Left ventricle myocardium superior (tissue), 1 donor: ENCODE measurements around the gene CCDC148. TPM values are rescaled to one million over a fixed set of nuclear protein-coding genes. Genes with fewer than 3 reads are reported as not detected.

Source experiments
- ATAC-seq: fragments of 200-7000 bp; cut with Tn5 transposase; one replicate; pipeline ENCODE4 v1.9.1; 2020; ENCODE audit warnings: mild to moderate bottlenecking, moderate library complexity
- DNase-seq: peaks from one replicate; pipeline ENCODE4 v3.0.0-alpha.2; 2020
- intact Hi-C: fragments of 100-400 bp; cut with micrococcal nuclease; formaldehyde crosslinking; loops from one replicate; pipeline ENCODE4 v1.11.0; 2022
- total RNA-seq: library from RNA; stranded (reverse); fragmentation: NEBNext Ultra II Directional; extraction: Animal tissue kit (Norgen Biotek cat#: 25700); gene quantifications from one replicate; pipeline ENCODE4 v1.2.1, GENCODE V29; 2021
- donor health status: DM: no; HTN: yes; CAD: no; lungs with severe emphysema.

Gene CCDC148
- total RNA-seq, 1 donor from 2014 or later: 0.40 TPM

DNA sequence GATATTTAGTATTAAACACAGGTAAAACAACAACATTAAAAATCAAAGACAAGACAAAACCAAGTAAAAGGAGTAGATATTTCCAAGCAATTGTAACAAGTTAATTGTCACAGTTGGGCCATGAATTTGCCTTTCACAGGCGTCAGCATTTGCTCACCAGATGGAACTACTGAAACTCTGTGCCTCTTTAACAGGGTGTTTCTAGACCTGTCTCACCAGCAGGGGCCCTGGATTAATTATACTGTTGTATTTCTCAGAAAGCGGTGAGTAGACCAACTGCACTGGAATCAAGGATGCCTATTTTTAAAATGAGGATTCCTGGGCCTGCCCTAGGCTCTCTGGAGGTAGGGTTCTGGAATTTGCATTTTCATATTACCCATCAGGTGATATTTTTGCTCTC lies 262.3 kb downstream of the CCDC148 start:
- DNase-seq (no peak), ATAC-seq (no peak)
- intact Hi-C loops: no loop called here

DNA sequence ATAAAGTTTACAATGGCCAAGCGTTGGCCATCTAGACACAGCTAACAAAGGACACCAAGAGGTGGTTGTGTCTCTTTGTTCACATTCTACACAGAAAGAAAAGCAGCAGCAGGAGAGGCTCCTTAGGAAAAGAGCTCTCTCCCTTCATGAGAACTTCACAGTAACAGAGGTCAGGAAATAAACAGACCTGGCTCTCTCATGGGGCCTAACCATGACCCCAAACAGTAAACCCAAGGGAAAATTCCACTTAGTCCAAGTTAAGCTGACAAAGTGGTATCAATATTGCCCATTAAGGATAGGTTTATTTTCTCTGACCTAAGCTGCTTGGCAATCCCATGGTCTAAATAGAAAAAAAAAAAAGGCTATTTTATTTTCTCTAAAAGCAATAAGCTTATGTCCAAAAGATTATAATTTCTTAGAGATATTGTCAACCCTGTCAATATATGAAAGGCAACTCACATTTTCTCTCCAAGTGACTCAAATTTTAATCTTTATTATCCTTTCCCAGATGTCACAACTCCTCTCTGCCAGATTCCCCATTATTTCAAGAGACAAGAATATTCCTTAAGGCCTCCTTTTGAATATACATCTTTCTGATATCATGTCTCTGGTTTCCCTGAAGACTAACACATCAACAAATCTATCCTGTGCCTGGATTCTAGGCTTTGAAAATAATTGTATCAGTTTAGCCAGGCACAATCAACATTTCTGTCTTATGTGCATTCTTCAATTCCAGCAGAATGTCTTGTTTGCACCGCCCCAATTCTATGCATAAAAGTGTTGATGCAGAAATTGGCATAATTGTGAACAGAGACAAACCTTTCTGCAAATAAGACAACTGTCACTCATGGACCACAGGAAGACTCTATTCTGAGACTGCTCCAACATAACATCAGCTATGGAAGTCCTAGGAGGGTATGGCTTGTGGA lies 263.8 kb downstream of the CCDC148 start:
- intact Hi-C loops: no loop called here
- DNase-seq (no peak), ATAC-seq (no peak)

DNA sequence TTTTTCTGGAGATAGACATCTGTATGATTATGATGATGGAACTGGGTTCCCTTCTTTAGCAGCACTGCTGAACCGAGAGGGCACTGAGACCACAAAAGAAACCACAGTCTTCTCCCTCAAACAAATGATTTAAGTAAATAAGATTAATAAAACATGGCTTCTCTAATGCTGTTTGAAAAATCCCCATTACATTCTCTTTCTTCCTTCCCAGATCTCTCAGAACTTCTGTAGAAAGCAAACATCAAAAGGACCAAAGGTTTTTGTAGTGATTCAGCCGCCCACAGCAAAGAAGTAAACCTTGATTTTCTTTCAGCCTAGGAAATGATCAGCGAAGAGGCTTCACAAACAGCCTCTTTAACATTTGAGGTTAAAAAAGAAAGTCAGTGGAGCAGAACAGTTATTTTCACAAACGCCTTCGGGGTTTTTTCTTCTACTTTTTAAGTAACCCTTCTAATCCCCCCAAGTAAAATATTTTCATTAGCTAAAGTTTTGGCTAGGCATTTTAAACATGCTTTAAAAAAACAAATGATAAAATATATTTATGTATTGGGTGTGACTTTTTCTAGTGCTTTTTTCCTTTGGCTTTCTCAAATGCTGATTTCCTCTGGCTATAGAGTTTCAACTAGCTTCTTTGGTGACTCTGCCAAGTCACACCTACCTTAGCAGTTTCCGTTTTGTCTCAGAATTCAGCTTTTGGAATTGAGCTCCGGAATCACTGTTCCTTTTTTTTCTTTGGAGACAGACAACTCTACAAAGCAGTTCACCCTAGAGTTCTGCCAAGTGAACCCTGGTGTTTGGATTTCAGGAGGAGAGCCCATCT lies 265.3 kb downstream of the CCDC148 start:
- DNase-seq (no peak), ATAC-seq (no peak)
- intact Hi-C loops: no loop called here

DNA sequence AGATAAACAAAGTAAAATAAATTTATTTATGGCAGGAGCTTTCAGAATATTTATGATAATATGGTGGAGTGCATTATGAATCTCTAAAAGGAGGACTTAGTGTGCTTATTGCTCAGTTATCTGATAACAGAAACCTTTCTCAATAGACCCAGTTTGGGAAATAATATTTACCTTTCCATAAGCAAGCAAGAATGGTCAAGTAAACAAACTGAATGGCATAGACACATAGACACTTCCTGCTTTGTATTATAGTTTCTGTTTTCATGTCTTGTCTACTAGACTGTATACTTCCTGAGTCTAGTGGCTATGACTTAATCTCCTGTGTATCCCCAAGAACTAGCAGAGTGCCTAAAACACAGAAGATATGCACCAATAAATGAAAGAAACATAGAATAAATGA lies 267.0 kb downstream of the CCDC148 start:
- intact Hi-C loops: no loop called here
- DNase-seq (no peak), ATAC-seq (no peak)

DNA sequence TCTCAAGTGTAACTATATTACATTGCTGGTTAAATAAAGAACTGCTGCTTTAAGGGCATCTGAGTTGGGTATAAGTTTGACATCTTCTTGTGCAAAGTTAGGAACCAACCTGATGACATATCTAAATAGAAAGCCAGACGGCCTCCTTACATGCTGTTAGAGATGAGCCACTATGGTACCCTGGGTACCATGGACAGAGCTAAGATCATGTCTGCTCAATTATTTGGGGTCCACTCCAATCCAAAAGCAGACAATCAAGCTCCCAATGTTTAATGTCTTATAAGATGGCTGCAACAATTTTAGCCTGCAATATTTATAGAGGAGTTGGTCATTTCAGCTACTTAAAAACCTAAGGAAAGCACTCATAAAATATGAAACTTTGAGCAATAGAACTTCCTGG lies 268.6 kb downstream of the CCDC148 start:
- ATAC-seq: no peak
- intact Hi-C loops: no loop called here
- DNase-seq: no peak

DNA sequence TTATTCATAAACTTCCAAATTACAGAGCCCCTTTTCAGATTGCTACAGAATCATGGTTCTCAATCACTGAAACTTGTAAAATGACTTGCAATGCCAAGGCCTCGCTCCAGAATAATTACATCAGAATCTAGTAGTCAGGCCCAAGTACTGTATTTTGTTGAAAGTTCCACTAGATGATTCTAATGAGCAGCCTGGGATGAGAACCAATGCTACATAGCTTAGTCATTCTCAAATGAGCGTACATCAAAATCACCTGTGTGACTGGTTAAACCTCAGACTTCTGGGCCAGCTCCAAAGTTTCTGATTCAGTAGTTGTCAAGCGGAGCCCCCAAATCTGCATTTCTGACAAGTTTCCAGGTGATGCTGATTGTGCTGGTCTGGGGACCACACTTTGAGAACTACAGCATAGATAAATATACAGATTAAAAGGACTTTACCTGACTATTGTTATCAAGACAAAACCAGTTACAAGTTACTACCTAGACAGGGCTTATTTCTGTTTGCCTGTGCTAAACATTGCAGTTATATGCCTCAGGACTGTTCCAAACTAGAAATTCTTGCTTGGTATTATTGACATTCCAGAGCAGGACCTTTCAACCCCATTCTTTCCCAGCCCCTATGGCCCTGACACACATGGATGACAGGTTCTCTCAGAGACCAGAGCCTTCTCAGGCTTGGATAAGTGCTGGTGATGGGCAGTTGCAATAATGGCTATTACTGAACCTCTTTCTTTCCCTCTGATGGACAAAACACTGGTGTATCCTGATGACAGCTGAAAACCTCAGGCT lies 271.8 kb downstream of the CCDC148 start:
- DNase-seq: no peak
- intact Hi-C loops: no loop called here
- ATAC-seq: no peak

DNA sequence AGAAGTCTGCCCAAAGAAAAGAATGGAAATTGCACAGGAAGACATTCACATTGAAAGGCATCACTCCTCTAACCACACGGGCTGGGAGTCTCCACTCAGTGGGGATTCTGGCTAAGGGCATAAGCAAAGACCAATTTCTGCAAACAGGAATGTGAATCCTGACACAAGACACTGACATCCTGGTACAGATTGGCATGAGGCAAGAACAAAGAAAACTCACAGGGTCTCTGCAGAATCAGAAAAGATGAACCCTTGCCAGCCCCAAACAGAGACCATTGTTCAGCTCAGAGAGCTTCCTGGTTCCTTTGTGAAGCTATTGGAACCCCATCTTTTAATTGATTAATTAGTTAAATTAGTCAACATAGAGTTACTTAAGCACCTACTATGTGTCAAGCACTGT lies 272.6 kb downstream of the CCDC148 start:
- no peak for DNase-seq
- intact Hi-C loops: no loop called here
- no peak for ATAC-seq

DNA sequence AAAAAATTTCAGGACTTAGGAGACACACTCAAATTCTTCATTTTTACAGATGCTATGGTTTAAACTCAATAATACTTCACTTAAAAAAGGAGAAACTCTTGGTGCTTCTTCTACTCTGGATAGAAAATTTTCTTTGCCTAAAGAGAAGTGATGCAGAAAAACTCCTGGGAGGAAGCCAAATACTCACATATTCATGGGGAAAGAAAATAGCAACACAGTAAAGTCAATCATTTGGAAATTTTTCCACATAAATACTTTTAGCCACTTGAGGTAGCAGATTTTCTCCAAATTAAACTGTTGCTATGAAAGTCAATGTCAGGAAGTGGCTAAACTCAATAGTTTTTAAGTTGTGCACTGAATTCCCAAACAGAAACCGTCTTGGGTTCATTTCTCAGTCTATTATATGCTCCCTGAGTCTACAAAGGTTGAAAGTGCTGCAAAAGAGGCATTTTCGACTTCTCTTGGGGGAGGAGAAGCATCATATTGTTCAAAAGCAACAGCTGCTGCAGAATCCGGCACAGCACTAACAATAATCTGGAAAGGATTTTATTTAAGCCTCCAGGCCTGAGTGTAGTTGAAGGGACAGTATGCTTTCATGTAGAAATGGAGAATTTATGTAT lies 273.8 kb downstream of the CCDC148 start:
- intact Hi-C loops: no loop called here
- DNase-seq (no peak), ATAC-seq (no peak)

DNA sequence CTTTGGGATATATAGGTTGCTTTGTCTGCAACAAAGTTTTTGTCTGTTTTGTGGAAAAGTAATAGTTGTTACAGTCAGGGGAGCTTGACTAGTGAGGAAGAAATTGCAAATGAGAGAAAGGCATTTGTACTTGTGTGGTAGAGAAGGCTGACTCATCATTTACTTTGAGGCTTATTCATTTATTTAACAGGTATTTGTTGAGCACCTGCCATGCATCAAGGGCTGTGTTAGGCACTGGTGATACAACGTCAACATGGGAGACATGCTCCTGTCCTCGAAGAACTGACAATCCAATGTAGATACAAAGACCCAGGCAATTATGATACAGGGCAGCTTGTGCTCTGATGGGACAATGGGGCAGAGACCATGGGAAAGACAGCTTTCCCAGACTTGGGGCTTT lies 275.4 kb downstream of the CCDC148 start:
- no peak for DNase-seq
- intact Hi-C loops: no loop called here
- ATAC-seq: no peak

DNA sequence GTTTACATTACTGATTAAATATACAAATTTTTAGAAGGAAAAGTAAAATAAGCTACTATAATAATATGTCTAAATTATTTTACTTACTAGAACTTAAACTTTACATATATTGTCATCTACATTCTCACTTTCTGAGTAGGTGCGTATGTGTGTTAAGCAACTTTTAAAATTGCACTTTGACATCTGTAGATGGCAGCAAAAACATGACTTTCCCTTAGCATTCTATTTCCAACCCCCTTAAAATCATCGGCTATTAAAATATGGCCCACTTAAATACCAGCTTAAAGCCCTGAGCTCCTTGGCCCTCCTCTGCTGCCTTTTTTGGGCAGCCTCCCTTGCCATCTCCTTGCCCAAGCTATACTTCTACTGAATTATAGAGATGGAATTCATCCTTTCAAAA lies 276.9 kb downstream of the CCDC148 start:
- ATAC-seq (peak; percentile 41), DNase-seq (no peak)
- intact Hi-C loops: loop anchor here (5.0 kb wide), 1 partner anchor 568 kb away; no protein-coding TSS in a partner anchor

DNA sequence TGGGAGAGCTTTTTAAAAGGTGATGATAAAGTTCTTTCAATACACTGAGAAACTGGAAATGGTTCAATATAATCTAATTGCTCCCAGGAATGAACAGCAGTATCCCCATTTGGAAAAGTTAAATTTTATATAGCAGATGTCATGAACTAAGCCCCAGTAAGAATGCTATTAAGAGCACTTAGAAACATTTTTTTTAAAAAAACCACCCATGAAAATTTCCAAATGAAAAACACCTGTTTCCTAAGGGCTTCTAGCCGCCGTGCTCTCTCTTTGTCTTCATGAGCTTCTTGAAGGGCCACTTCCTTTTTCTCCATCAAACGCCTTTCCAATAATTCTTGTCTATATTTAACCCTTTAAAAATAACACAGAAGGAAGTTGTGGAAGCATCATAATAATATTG lies 277.9 kb downstream of the CCDC148 start:
- DNase-seq (no peak), ATAC-seq (no peak)
- intact Hi-C loops: loop anchor here (5.0 kb wide), 1 partner anchor 569 kb away; no protein-coding TSS in a partner anchor

DNA sequence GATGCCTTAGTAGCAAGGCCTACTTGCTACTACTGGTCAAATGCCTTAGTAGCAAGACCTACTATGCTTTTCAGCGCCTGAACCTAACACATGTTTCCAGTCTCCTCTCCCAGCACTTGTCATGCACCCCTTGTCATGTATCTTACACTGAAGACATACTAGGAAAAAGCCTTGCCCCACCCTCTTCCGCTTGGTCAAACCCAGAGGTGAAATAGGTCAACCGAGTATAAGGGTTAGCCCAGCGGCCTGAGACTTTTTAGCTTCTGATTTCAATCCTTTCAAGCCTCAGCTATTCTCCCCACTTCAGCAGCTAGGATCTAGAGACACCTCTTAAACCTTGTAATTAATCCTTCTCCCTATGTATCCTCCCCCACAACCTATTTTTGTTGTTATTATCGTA lies 281.6 kb downstream of the CCDC148 start:
- no peak for ATAC-seq
- no peak for DNase-seq
- intact Hi-C loops: loop anchor here (5.0 kb wide), 1 partner anchor 572 kb away; no protein-coding TSS in a partner anchor

DNA sequence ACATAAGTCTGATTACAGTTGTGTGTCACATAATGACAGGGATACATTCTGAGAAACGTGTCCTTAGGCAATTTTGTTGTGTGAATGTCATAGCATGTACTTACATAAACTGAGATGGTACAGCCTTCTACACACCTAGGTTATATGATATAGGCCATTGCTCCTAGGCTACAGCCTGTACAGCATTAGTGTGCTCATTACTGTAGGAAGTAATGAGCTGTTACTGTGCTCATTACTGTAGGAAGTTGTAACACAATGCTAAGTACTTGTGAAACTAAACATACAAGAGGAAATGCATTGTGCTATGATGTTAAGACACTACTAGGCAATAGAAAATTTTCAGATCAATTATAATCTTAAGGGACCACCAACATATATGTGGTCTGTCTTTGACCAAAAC lies 282.1 kb downstream of the CCDC148 start:
- ATAC-seq: no peak
- no peak for DNase-seq
- intact Hi-C loops: no loop called here

DNA sequence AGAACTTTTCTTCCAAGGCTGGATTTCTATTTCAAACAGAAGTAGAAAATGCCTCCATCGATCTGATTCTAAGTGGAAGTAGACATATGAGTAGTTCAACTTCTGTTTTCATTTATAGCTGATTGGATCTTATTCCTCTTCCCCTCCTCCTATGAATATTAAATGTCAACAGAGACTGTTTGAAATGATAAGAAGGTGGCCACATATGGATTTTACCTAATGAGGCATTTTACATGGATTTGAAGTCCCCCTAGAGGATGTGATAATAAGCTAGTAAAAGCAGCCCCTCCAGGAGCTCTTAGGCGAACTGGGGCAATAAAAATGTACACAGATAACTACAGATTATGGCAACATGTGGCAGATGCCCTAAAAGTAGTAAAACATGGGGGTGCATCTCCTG lies 283.8 kb downstream of the CCDC148 start:
- intact Hi-C loops: no loop called here
- no peak for DNase-seq
- ATAC-seq: no peak

DNA sequence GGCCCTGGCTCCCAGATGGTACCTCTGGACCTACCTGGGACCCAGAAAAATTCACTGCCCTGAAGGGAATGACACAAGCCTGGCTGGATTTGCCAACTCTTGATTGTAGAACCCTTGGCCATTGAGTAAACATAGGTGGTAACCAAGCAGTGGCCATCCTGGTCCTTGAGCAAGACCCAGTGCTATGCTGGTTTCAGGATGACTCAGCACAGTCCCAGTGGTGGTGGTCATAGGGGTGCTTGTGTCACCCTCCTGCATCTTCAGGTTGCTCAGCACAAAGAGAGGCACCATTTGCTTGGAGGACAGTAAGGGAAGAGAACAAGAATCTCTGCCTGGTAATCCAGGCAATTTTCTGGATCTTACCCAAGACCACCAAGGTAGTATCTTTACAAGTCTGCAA lies 302.0 kb downstream of the CCDC148 start:
- DNase-seq (no peak), ATAC-seq (no peak)
- intact Hi-C loops: no loop called here

DNA sequence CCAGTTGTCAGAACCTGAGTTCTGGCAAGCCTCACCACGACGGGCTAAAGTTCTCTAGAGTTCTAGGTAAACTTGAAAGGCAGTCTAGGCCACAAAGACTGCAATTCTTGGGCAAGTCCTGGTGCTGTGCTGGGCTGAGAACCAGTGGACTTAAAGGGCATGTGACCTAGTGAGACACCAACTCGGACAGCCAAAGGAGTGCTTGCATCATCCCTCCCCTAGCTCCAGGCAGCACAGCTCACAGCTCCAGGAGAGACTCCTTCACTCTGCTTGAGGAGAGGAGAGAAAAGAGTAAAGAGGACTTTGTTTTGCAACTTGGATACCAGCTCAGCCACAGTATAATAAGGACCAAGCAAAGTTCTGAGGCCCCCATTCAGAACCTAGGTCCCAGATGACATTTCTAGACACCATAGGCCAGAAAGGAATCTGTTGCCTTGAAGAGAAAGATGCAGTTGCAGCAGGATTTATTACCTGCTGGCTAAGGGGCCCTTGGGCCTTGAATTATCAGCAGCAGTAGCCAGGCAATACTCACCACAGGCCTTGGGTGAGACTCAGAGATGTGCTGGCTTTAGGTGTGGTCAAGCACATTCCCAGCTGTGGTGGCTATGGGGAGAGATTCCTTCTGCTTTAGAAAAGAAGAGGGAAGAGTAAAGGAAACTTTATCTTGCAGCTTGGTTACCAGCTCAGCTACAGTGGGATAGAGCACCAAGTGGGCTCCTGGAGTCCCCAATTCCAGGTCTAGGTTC lies 303.1 kb downstream of the CCDC148 start:
- intact Hi-C loops: no loop called here
- ATAC-seq: no peak
- no peak for DNase-seq

DNA sequence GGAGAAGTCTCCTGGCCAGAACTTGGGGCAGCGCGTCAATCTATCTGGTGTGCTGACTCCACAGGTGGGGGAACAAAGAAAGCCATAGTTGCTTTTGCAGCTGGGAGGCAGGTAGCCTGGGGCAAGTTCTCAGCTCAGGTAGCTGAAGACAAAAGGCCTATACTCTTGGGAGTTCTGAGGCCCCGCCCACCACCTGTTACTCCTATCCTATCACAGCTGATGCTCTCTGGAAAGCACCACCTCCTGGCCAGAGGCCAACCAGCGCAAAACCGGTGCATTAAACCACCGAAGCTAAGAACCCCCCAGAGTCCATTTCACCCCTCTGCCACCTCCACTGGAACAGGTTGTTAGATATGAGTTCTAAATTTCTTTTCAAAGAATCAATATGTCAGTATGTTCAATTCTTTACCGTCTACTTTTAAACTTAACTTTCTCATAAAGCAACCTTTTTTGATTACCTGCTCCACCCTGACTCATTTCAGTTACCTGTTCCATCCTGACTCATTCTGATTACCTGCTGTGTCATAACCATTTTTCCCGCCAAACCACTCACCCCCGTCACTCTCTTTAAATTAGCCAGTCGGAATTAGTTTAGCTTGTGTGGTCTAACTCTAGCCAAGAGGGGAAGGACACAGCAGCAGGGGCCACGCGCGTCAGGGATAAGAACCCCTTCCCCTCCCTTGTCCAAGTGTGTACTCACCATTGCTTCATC lies 311.5 kb downstream of the CCDC148 start:
- intact Hi-C loops: no loop called here
- ATAC-seq (no peak), DNase-seq (no peak)
